NCI-H2227 (cell line): Measurements from ENCODE around the gene SCNN1B.
"Not testable (repeated sequence)": the region's sequence is repeated elsewhere in the genome, so short reads cannot be mapped to it uniquely, and the experiment has no call there.

Experiments
- DNase-seq: peaks from one replicate; lab custom pipeline; 2025; ENCODE audit not compliant: unreplicated experiment; lab: John Stamatoyannopoulos, UW

Gene SCNN1B, protein sequence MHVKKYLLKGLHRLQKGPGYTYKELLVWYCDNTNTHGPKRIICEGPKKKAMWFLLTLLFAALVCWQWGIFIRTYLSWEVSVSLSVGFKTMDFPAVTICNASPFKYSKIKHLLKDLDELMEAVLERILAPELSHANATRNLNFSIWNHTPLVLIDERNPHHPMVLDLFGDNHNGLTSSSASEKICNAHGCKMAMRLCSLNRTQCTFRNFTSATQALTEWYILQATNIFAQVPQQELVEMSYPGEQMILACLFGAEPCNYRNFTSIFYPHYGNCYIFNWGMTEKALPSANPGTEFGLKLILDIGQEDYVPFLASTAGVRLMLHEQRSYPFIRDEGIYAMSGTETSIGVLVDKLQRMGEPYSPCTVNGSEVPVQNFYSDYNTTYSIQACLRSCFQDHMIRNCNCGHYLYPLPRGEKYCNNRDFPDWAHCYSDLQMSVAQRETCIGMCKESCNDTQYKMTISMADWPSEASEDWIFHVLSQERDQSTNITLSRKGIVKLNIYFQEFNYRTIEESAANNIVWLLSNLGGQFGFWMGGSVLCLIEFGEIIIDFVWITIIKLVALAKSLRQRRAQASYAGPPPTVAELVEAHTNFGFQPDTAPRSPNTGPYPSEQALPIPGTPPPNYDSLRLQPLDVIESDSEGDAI

DNA sequence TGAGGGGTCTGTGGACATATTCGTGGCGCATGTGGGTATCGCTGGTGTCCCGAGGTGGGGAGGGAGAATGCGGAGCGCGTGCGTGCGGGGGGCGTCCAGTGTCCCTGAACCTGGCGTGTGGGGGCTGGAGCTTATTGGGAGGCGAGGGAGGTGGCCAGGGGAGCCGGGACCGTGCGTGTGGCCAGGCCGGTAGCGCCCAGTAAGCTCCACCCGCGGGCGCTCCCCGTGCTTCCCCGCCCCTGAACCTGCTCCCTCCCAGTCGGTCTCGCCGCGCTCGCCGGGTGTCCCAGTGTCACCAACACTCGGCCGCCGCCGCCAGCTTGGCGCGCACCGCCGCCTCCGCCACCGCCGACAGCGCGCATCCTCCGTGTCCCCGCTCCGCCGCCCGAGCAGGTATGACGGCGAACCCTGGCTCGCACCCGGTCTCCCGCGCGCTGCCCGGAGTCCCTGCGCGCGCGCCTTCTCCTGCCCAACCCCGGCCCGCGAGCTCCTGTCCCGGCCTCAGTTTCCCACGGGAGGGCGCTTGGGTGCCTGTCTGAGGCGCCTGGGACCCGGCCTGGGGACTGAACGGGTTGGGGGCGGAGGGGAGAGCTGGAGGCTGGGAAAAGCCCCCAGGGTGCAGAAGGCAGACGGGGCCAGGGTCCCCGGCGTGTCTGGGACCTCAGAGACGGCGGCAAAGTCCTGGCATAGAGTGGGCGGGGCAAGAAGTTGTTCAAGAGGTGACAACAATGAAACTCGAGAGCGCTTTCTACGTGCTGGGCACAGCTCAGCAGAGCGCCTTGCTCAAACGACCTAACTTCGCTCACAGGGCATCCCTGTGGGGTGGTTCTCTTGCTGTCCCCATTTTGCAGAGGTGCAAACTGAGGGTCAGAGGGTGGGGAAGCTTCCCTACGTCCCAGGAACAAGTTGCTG is at the start of gene SCNN1B:
Gene SCNN1B (plus strand): TSS at position 258 of the 912 bp plus-strand sequence. CDS start 46,298 bp downstream, outside the sequence.
- DNase-seq, result peak; percentile 15

DNA sequence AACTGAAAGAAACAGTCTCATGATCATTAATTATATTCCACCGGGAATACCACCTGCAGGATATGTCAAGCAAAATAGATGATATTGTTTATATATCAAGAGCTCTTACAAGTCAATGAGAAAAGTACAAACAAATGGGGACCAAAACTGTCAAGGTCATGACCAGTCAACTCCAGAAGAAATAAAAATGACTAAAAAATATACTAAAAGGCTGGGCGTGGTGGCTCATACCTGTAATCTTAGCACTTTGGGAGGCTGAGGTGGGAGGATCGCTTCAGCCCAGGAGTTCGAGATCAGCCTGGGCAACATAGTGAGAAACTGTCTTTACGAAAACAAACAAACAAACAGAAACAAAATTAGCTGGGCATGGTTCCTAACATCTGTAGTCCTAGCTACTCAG is 49.8 kb upstream of the SCNN1B start:
- no peak for DNase-seq

DNA sequence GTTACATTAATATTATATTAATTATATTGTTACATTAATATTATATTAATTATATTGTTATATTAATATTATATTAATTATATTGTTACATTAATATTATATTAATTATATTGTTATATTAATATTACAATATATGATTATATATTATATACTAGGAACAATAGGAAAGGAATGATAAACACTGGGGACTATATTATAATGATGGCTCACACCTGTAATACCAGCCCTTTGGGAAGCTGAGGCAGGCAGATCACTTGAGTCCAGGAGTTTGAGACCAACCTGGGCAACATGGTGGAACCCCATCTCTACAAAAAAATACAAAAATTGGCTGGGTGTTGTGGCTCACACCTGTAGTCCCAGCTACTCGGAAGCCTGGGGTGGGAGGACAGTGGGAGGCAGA is 48.5 kb upstream of the SCNN1B start:
- DNase-seq, result not testable (repeated sequence)

DNA sequence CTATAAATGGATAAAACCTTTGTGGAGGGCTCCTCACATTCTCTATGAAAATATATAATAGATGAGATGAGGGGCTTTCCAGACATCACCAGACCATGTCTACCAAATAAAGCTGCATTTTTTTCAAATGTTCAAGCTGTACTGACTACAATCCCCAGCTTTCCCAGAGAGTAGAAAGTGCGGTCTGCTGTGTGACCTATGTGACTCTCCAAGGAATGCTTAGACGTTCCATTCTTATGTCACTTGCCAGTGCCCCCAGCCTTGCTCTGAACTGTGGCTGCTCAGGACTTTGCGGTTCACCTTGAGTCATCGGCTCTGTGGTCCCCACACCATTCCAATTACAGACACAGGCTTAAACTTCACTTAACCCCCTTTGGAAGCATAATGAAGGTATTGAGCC is 47.8 kb upstream of the SCNN1B start:
- no peak for DNase-seq

DNA sequence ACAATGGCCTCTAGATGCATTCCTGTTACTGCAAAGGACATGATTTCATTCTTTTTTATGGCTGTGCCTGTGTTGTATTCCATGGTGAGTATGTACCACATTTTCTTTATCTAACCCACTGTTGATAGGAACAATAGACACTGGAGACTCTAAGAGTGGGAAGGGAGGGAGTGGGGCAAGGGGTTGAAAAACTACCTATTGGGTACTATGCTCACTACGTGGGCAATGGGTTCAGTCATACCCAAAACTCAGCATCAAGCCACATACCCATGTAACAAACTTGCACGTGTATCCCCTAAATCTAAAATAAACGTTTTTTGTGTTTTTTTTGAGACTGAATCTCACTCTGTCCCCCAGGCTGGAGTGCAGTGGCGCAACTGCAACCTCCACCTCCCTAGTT is 47.1 kb upstream of the SCNN1B start:
- no peak for DNase-seq

DNA sequence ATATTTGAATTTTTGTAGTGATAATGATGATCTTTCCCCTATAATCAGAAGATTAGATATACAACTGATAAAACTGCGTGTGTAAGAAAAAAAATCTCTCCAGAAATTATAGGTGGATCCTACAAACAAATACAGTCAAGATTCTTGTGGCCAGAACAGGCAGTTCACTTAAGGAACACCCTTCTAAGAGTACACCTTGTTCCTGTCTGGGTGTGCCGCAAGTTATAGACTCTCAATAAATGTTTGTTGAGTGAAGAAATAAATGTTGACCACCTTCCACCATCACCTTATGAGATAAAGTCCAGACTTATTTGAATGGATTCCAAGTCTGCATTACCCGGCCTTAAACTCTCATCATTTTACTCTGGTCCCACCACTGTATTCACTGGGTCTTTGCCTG is 45.7 kb upstream of the SCNN1B start:
- no peak for DNase-seq

DNA sequence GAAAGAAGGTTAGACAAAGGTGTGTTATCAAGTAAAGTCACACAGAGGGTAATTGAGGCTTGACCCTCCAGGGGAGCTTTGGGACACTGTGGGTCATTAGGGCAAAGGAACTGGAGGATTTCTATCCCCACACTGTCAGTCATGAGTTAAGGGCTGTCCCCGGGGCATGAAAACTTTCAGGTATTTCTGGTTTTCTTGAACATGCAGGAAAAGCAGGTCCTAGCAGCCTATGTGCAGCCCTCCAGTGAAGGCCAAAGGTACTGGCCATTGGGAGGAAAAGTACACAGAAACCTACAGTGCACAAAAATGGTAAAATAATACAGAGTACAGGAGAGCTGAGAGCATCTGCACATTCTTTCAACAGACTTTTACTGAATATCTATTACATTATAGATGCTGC is 44.4 kb upstream of the SCNN1B start:
- no peak for DNase-seq

DNA sequence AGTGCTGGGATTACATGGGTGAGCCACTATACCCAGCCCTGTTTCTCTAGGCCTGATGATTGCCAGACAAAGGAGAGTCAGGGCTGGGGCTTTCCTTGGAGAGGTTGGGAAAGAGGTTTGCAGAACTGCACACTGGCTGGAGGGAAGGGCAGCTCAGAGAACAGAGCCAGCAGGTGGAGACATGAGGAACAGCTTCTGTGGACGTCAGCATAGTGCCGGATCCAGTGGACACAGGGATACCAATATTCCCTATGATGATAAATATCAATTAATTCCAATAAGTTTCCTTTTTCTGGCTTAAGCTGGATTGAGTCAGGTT is 43.2 kb upstream of the SCNN1B start:
- DNase-seq, result no peak

DNA sequence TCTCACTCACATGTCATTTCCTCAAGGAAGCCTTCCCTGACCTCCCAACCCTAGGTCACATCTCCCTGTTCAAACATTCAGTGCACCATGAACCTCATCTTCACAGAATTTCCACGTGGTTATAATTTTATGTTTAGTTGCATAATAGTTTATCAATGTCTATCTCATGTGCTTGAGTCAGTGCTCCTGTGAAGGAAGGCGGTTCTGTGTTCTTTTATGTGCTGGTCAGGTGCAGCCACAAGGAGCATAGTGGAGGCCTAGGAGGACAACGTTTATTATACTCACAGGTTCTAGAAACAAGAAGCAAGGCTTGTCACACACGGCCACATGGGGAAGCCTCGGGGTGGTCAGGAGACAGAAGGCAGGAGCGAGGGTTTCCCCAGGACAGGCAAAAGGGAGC is 34.5 kb upstream of the SCNN1B start:
- no peak for DNase-seq

DNA sequence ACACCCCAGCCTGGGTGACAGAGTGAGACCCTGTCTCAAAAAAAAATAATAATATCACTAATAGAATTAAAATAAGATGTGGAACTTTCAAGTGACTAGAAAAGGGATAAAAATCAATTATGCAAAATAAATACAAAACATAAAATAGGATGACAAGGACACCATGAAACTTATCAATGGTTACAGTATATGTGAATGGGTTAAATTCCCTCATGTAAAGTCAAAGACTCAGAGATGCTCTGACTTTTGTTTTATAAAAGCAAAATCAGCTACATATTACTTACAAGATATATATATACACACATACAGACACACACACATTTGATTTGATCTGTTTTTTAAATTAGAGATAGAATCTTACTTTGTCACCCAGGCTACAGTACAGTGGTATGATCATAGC is 33.5 kb upstream of the SCNN1B start:
- no peak for DNase-seq

DNA sequence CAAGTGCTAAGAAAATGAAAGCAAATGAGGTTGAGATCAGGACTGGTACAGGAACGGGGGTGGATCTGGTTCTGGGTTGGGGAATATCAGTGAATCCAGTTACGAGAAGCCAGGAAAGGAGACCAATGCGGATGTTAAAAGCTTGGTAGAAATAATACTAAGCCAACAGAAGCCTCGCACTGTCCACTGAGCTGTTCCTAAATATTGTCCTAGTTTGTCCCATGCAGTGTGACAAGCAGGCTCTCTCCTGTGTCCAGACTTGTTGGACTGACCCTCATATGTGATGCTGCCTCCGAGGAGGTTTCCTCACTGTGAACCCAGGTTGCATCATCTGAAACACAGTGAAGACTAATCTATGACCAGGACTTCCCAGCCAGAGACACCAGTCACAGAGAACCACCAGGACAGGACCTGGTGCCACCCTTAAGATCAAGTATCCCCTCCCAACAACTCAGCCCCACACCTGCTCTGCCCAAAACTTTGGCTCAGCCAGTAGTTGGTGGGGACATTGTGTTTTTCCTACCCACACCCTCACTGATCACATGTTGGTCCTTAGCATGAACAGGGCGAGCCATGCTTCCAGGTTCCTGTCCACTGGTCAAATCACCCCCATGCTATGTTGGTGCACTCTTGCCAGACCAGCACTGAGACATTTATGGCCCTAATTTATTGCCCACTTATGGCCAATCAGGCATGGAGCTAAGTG is 32.7 kb upstream of the SCNN1B start:
- no peak for DNase-seq

DNA sequence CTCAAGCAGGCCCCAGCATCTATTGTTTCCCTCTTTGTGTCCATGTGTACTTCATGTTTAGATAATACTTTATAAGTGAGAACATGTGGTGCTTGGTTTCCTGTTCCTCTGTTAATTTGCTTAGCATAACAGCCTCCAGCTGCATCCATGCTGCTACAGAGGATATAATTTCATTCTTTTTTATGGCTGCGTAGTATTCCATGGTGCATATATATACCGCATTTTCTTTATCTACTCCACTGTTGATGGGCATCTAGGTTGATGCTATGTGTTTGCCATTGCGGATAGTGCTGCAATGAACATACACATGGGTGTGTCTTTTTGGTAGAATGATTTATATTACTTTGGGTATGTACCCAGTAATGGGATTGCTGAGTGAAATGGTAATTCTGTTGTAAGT is 31.4 kb upstream of the SCNN1B start:
- DNase-seq, result no peak

DNA sequence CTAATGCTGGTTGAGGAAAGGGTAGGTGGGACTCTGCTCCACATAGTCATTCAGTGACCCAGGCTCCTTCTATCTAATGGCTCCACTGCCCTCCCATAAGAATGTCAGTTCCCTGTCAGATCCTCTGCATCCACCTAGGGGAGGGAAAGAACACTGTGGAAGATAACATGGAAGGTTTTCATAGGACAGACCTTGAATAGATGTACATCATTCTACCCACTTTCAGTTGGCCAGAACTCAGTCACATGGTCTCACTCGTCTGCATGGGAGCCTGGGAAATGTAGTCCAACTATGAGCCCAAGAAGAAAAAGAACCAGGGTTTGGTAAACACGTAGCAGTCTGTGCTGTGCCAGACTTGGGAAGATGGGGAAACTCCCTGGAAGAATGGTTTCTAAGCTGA is 27.1 kb upstream of the SCNN1B start:
- peak; percentile 14 for DNase-seq

DNA sequence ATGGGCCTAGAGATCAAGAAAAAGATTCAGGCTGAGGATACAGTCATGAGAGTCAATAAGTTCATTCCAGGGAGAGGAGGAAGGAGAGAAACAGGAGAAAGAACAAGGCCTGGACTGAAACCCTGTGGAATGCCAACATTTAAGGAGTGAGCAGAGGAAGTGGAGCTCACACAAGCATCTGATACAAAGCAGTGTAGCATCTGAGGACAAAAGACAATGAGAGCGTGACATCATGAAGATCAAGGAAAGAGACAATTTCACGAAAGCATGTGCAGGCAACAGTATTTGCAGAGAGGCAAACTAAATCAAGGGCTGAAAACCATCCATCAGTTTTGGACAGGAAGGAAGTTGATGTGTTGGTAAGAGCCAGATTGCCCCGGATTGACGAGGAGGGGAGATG is 25.3 kb upstream of the SCNN1B start:
- DNase-seq, result no peak

DNA sequence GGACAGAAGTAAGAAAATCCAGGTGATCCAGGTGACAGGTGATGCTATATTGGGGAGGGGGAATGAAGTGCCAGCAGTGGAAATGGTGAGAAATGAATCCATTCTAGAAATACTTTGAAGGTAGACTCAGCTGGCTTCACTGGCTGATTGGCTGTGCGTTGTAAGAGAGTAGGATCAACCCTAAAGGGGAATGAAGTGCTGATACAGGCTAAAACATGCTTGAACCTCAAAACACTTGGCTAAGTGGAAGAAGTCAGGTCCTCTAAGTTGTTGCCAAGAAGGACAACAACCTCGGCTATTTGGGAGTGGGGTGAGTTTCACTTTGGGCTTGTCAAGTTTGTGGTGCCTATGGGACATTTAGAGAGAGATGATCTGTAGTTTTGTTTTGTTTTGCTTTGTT is 24.1 kb upstream of the SCNN1B start:
- DNase-seq, result no peak

DNA sequence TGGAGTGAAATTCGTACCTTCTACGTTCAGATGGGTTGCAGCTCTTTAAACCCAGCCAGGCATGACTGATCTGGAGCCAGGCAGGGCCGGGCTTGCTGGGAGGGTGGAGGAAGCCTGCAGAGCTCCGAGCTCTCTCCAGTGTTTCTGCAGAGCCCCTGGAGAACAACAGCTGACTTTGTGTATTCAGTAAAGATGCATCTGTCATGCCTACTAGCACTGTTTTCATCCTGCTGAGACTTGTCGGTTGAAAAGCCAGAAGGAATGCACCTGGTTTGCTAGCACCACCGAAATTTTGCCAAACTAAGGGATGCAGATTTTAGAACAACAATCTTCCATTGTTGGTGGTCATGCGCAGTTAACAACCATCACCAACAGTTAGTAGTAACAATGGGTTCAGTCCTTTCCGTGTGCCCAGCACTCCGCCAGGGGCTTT is 22.4 kb upstream of the SCNN1B start:
- DNase-seq, result peak; percentile 56

DNA sequence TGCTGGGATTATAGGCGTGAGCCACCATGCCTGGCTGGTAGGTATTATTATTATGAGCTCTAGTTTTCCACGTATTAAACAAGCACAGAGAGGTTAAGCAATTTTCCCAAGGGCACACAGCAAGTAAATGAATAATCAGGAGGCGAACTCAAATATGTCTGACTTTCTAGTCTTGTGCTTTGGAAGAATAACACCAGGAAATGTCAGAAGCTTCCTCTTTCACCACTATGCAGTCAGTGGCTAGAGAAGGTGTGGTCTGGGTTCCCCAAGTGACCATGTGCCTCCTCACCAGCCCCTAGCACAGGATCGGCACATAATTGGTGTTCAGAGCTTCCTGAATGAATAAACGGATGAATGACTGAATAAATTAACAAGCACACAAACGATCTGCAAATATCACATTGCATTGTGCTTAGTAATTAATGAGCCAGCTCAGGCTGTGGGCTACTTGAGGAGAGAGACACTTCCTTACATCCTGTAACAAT is 21.6 kb upstream of the SCNN1B start:
- no peak for DNase-seq

DNA sequence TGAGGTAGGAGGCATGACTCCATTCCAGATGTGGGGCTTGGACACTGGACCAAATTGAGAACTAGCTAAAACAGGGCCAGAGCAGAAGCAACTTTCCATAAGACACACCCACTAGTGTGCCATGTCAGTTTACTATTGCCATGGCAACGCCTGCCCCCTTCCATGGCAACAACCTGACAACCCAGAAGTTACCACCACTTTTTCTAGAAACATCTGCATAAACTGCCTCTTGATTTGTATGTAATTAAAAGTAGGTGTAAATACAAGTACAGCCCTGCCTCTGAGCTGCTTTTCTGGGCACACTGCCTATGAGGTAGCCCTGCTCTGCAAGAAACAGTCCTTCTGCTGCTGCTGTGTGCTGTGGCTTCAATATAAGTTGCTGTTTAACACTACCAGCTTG is 19.5 kb upstream of the SCNN1B start:
- DNase-seq, result no peak

DNA sequence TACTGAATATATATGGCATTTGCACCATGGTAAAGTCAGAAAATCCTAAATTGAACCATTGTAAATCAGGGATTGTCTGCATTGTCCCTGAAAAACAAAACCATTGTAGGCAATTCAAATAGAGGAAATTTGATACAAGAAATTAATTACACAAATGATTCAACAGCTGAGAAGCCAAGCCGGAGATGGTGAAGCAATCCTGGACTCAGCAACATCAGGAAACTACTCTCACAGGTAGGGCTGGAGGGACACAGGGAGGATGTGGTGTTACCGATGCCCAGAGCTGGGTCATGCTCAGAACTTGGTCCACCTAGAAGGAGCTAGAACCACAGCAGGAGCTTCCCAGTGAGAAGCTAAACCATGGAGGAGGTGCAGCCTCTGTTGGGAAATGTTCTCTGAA is 18.5 kb upstream of the SCNN1B start:
- no peak for DNase-seq

DNA sequence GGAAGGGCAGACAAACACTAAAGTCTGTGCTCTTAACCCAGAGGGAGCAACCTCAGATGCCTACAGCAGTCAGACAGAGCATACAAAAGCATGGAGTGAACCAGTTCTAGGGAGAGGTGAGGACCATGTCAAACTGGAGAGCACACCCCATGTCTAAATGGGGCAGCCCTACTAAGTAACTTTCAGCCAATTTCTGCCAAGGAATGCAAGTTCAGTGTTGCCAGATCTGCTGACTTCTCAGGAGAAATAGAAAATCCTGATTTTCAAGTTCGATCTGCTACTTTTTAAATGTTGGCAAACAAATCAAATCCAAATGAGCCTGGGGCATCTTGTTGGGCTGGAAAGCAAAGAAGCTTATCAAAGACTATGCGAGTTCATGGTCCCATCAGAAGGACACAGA is 17.5 kb upstream of the SCNN1B start:
- DNase-seq, result no peak

DNA sequence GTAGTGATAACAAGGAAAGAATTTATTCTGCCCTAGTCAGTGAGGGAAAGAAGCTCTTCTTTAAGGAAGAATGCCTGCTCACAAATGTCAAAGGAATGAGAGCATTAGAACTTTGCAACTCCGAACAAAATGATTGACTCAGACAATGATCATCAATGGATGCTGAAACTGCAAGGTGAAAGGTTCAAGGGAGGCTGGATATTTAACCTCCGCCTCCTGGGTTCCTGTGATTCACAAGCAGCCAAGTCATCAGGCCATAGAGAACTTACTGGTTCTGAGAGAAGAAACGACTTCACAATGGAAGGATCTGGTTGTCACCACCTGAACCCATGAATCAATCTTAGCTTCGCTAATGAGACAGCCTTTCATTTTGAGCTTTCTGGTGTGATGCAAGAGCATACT is 16.0 kb upstream of the SCNN1B start:
- no peak for DNase-seq
